ENCODE data around the gene HS3ST1. TPM values are rescaled to one million over a fixed set of nuclear protein-coding genes. Genes with fewer than 3 reads are reported as not detected.

Gene HS3ST1
- total RNA-seq, 2 donors from 2014 or later, result 0.14 to 1.1 TPM

- ATAC-seq (ENCODE audit: insufficient number of reproducible peaks, low FRiP score, low read depth) (no peak), DNase-seq (ENCODE audit: low spot score) (no peak)
- no peak overlapping the region for H3K4me3 ChIP-seq
- H3K36me3 ChIP-seq, result no peaks in the 10 kb centered on the region
- no peaks in the 10 kb centered on the region for H3K27me3 ChIP-seq (replicated peaks; ENCODE audit: insufficient read depth)
- no peak overlapping the region for H3K27ac ChIP-seq
- H3K9me3 ChIP-seq, result no peaks in the 10 kb centered on the region
- peaks cover 0 to 7% of the 10 kb centered on the region in 2 donors for H3K4me1 ChIP-seq (ENCODE audit: control insufficient read depth in 1 of 2, low read depth in 2 of 2)
- no peak for TF ChIP-seq CTCF (IDR thresholded peaks at IDR 0.05)
Measured at GRCh38 chr4:11441194-11441556, 12.5 kb upstream of the HS3ST1 start.

- ATAC-seq (ENCODE audit: insufficient number of reproducible peaks, low FRiP score, low read depth), result no peak
- H3K27ac ChIP-seq, result no peak overlapping the region
Measured at GRCh38 chr4:11440481-11441193, 11.9 kb upstream of the HS3ST1 start.

GRCh38 chr4:11439836-11440235 is 11.1 kb upstream of the HS3ST1 start:
- Histone ChIP-seq H3K27me3 (replicated peaks; ENCODE audit: insufficient read depth) (no peaks in the 10 kb centered on the region), H3K4me1 (ENCODE audit: control insufficient read depth in 1 of 2, low read depth in 2 of 2) (no peaks in the 10 kb centered on the region), H3K36me3 (no peaks in the 10 kb centered on the region), H3K4me3 (no peak overlapping the region), H3K9me3 (no peaks in the 10 kb centered on the region), H3K27ac (no peak overlapping the region)
- no peak for ATAC-seq (ENCODE audit: insufficient number of reproducible peaks, low FRiP score, low read depth)
- no peak for DNase-seq (ENCODE audit: low spot score)
- TF ChIP-seq CTCF (IDR thresholded peaks at IDR 0.05), result no peak

More at GRCh38 chr4:11440481-11441193, 11.9 kb upstream of the HS3ST1 start:
- Histone ChIP-seq H3K4me3 (no peak overlapping the region), H3K4me1 (ENCODE audit: control insufficient read depth in 1 of 2, low read depth in 2 of 2) (peaks cover 0 to 2% of the 10 kb centered on the region in 2 donors), H3K27me3 (replicated peaks; ENCODE audit: insufficient read depth) (no peaks in the 10 kb centered on the region), H3K36me3 (no peaks in the 10 kb centered on the region), H3K9me3 (no peaks in the 10 kb centered on the region)
- DNase-seq (ENCODE audit: low spot score), result no peak
- no peak for TF ChIP-seq CTCF (IDR thresholded peaks at IDR 0.05)

- Histone ChIP-seq H3K27me3 (replicated peaks; ENCODE audit: insufficient read depth) (no peaks in the 10 kb centered on the region), H3K27ac (no peak overlapping the region), H3K4me3 (no peak overlapping the region), H3K9me3 (no peaks in the 10 kb centered on the region), H3K4me1 (ENCODE audit: control insufficient read depth in 1 of 2, low read depth in 2 of 2) (no peaks in the 10 kb centered on the region), H3K36me3 (no peaks in the 10 kb centered on the region)
- ATAC-seq (ENCODE audit: insufficient number of reproducible peaks, low FRiP score, low read depth), result no peak
- no peak for DNase-seq (ENCODE audit: low spot score)
- no peak for TF ChIP-seq CTCF (IDR thresholded peaks at IDR 0.05)
Measured at GRCh38 chr4:11438647-11439046, 10.0 kb upstream of the HS3ST1 start.

- Histone ChIP-seq H3K9me3 (no peaks in the 10 kb centered on the region), H3K27ac (no peak overlapping the region), H3K27me3 (replicated peaks; ENCODE audit: insufficient read depth) (no peaks in the 10 kb centered on the region), H3K4me3 (no peak overlapping the region), H3K4me1 (ENCODE audit: control insufficient read depth in 1 of 2, low read depth in 2 of 2) (no peaks in the 10 kb centered on the region), H3K36me3 (no peaks in the 10 kb centered on the region)
- ATAC-seq (ENCODE audit: insufficient number of reproducible peaks, low FRiP score, low read depth) (no peak), DNase-seq (ENCODE audit: low spot score) (no peak)
- no peak for TF ChIP-seq CTCF (IDR thresholded peaks at IDR 0.05)
Measured at GRCh38 chr4:11436673-11437072, 8.0 kb upstream of the HS3ST1 start.
